Activated CD8-positive, alpha-beta memory T cell treated with anti-CD3 and anti-CD28 coated beads, Interleukin-2, amount 50 U/mL, for 24 hours (primary cell): Measurements from ENCODE around the gene ADAM10.

Source experiments
- DNase-seq: peaks from one replicate; pipeline ENCODE4 v3.0.0-alpha.2; 2020; ENCODE audit errors: extremely low read depth

Gene ADAM10

DNA sequence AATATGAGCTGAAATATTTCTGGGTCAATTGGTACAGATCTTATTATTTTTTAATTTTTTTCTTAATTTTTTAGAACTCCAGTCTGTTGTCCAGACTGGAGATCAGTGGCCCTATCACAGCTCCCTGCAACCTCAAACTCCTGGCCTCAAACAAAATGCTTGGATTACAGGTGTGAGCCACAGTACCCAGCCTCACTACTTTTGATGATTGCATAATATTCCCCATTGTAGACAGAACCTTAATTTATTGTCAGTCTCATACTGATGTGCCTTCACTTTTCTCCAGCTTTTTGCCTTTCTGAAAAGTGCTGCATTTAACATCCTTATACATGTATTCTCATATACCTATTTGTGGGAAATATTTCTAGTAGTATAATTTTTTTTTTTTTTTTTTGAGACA is 172.8 kb downstream of the ADAM10 start:
- DNase-seq, result no peak

DNA sequence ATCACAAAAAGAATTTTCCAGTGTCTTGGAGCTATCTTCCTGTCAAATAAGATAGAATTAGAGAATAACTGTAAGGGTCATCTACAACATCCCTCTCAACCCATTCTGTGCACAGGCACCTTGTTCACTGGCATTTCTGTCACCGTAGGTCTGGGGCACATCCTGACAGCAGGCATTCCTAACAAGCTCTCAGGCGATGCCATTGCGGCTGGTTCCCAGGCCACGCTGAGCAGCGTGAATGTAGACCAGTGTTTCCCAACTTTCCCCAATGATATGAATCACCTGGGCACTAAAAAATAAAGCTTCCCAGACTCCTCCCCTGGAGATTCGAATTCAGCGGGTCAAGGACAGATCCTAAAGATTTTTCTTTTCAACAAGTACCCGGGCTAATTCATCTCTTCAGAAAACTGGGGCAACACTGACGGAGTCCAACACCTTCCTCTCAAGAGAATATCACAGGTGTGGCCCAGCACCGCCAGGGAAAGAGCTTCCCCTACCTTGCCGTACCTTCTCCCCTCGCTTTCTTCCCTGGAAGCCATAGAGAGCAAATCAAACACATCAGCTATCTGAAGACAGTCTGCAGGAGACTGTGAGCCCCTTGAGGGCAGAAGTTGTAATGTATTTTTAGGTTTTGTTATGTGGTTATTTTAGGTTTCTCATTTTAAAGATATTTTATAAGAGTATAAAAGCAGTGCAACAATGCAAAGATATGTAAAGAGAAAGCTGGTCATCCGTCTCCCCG is 174.3 kb downstream of the ADAM10 start:
- no peak for DNase-seq

DNA sequence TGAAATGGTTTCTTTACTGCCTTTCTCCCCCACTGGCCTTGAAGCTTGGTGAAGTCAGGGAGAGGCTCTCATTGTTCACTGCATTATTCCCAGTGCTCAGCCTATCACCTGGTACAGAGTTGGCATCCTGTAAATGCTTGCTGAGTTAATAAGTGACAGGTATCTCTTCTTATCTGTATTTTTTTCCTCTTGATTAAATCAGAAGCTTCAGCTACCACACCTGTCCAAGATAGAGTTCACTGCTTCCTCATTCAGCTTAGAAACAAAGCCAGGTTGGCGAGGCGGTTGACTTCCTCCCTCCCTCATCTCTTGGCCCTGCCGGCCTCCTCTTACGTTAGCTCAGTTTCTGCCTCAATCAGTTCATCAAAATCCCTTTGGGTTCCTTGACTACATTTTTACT is 174.9 kb downstream of the ADAM10 start:
- no peak for DNase-seq

DNA sequence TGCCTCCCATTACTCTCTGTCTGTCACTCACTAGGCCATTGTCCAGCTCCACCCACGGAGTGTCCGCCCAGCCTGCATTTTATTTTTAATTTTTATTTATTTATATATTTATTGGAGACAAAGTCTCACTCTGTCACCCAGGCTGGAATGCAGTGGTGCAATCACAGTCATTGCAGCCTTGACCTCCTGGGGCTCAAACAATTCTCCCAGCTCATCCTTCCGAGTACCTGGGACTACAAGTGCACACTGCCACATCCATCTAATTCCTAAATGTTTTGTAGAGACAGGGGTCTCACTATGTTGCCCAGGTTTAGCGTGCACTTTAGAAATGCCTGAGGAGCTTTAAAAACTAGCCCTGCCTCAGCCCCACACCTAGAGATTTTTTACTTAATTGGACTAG is 176.2 kb downstream of the ADAM10 start:
- no peak for DNase-seq

DNA sequence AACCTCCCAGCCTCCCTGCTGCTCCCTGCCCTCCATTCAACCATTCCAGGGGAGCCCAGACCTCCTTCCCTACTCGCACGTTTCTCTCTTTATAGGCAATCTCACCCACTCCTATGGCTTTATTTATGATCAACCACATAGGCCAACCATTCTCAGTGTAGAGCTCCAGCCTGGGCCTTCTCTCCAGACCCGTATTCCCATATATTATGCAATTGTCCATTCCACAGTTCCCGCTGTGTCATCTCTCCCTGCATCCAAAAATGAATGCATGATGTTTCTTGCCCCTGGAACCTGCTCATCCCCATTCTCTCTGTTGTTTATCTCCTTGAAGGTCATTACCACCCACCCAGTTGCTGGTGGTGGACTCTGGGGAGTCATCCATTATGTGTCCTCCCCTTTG is 177.0 kb downstream of the ADAM10 start:
- DNase-seq, result no peak

DNA sequence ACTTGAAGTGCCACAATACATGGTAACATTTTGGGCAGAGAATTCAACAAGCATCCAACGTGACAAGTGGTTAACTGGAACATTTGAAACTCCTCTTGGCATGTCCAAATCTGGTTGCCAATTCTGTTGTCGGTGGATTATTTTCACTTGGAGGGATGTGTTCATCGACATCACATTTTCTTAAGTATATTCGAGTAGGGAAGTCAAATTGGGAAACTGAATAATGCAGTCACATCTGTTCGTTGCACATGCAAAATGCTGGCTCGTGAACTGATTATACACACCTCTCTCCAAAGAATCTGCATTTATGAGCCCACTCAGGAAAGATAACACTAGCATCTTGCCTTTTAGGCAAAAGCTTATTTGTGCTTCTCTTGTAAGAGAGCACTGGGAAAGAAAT is 178.0 kb downstream of the ADAM10 start:
- DNase-seq, result no peak

DNA sequence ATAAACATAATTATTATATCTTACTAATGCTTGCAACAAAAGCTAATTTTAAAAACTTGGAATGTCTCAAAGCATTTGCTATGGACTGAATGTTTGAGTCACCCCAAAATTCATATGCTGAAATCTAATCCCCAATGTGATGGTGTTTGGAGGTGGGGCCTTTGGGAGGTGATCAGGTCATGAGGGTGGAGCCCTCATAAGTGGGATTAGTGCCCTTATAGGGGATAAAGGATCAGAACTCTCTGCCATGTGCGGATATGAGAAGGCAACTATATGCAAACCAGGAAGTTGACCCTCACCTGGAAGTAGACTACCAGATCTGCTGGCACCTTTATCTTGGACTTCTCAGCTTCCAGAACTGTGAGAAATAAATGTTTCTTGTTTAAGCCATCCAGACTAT is 180.1 kb downstream of the ADAM10 start:
- DNase-seq, result no peak

DNA sequence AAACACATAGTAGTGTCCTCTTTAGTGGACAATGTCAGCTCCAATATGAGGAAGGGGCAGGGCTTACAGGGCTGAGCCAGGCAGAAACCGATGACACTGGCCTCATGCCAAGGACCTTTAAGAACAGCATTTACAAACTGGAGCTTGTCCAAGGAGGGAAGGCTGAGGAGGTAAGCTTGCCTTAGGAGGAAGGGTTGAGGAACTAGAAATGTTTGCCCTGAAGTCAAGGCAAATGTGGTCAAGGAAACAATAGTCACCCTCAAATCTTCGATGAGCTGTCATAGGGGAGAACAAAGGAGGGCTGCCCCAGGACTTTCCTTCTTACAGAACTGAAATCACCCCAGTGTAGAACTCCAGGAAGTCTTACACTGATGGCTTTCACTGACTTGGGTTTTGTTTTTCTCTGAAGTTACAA is 181.3 kb downstream of the ADAM10 start:
- no peak for DNase-seq

DNA sequence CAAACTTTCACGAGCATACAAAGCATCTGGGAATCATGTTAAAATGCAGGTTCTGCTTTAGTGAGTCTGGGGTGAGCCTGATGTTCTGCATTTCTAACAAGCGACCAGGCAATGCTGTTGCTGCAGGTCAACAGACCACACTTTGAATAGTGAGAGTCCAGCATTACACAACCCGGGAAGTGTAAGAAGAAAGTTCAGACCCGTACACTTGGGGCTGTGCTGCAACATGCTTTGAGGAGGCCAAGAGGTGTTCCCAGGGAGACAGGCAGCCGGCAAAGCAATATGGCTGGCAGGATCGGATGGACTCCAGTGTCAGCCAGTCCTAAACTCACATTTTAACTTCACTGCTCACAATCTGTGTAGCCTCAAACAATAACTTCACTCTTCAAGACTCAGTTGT is 183.5 kb downstream of the ADAM10 start:
- DNase-seq, result no peak

DNA sequence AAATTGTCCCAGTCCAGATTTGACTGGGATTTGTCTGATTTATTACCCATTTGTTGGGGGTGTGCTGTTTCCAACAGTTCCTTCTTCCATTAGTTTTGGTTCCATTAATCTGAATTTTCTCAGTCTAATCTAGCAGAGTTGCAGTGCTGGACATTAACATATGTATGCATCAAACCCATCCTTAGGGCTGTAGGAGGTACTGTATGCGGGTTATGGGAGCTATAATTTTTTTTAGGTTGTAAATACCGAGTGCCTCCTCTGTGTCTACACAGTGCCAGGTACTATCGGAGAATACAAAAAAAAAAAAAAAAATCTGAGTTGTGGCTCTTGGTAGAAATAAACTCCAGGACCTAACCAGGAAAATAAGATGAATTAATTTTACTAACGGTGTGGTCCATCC is 183.9 kb downstream of the ADAM10 start:
- DNase-seq, result no peak

DNA sequence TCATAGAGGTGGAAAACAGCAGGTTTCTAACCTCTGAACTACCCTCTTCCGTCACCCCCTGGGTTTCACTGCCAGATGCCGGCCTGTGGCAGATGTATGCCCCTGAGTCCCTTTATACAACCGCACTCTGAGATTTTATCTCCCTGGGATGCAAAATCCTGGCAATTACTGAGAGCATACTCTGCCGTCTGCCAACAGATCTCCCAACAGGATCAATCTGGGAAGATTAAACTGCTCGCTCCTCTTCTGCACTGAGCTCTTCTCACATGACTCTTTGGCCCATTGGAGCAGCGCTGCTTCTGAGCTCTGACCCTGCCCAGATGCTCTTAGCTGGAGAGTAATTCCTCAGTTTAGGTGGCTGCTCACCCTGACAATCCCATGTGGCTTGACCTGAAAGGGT is 184.5 kb downstream of the ADAM10 start:
- no peak for DNase-seq

DNA sequence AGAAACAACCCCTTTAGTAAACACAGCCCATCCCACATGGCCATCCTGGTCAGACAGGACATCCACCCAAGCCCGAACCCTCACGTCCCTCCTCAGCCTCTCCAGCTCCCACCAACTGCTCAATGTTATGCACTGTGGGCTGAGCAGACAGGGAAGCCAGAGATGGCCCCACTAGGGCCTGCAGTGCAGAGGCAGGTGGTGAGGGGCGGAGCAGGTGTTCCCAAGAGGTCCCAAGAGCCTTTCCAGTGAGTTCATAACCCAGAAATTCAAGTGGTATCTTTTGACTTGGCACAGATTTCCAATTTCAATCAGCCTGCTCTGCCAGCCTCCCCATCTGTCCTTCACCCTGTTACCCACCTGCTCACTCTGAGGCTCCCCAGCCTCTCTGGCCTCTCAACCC is 187.4 kb downstream of the ADAM10 start:
- no peak for DNase-seq

DNA sequence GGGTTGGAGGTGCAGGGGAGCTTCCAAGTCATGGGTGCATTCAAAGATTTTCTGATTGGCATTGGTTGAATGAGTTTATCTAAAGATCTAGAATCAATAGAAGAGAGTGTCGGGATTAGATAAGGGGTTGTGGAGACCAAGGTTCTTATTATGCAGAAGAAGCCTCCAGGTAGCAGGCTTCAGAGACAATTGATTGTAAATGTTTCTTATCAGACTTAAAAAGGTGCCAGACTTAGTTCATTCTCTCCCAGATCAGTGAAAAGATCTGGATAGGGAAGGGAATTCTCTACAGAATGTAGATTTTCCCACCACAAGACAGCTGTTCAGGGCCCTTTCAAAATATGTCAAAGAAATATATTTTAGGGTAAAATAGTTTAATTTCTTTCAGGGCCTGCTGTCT is 188.2 kb downstream of the ADAM10 start:
- no peak for DNase-seq

DNA sequence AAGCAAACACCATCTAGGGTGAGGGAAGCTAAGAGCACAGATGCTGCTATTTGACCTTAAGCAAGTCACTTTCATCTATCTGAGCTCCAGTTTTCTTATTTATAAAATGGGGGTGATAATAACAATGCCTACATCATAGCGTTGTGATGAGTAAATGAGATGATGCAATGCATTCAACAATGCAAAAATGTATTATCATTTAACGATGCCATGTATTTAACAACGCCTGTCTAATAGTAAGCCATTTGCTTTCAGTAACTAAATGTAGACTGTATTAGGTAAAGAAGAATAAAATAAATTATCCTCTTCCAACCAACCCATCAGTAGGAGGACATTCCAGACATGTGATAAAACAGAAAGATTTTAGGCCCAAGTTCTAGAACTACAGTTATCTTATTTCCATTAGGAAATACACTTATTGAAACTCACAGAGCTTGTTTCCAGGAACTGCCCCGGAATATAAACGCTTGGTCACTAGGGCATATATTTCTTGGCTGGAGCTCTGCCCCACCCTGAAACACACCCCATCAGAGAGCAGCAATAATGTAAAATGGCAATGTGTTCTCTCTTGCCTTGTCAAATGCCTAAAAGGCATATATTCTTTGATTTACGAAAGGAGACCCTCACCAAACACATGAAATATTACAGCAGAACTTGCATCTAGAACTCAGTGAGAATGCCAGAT is 189.5 kb downstream of the ADAM10 start:
- DNase-seq, result no peak

DNA sequence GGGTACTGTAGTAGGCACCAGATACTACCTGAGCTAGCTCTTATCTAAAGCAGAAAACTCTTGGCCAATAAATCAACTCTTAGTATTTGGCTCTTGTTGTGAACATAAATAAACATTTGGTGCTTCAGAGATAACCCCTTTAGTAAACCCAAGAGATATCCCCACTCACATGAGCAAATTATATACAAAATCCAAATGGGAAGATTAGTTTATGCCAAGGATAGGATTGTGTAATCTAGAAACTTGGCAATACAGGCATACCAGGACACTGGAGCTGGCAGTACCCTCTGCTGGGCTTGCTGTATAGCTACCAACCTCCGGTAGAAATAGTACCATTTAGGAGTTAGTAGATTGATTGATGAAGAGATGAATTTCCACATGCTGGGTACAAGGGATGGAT is 190.7 kb downstream of the ADAM10 start:
- no peak for DNase-seq

DNA sequence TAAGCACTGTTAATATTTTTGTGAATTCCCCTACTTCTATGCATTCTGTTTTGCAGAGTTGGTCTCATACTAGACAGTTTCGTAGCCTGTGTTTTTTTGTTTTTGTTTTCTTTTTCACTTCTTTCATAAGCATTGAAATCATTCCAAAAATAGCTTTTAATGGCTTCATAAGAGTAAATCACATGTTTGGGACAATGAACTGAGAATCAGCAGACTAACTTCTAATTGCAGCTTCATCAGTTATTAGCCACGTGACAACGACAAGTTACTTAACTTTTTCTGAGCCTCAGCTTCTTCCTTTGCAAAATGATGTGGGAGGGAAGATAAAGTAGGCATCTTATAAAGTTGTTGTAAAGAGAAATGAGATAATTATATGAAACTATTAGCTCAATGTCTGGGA is 193.0 kb downstream of the ADAM10 start:
- no peak for DNase-seq

DNA sequence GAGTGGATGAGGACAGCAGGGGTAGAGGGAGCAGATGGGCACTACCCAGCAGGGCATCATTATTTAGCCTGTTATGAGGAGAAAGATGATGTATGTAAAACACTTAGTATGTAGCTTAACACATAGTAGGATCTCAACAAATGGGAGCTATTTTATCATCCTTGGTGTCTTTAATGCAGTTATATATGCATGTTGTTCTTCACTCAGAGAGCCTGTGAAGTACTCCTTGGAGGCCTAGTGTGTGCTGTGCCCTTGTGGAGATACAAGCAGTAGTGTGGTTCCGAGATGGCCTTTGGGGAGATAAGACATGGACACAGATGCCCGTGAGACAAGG is 193.5 kb downstream of the ADAM10 start:
- no peak for DNase-seq

DNA sequence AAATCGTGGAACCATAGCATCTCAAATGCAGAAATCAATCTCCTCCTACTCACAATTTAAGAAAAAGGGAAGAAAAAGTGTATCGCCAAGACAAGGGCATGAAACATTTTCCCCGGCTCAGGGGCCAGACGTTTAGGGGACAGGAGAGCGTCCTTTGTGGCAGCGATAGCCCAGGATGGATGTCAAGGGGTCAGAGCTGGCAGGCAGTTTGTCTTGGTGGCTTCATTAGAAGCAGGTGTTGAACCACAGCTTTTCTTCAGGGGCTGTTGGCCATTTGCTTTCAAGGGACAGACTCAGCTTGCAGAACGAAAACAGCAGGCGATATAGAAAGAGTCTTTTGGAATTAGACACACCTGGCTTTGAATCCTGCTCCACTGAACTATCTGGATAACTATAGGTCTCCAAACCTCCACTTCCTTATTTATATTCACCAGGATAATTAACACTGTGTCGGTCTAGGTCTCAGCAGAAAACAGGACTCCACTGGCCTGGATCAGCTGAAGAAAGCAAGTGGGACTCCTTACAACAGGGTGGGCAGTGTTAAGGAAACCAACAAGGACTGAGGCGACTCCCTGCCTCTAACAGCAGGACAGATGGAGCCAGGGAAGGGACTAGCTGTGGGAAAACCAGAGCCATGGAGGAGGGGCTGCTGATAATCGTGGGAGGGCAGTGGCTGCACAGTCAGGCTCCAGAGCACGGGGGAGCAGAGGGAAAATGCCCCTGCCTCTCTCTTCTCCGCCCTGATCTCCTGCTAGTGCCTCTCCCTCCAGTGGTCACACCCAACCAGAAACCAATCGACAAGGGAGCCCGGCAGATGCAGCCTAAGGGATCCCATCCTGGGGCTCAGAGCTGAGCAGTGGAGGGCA is 194.1 kb downstream of the ADAM10 start:
- DNase-seq, result no peak

DNA sequence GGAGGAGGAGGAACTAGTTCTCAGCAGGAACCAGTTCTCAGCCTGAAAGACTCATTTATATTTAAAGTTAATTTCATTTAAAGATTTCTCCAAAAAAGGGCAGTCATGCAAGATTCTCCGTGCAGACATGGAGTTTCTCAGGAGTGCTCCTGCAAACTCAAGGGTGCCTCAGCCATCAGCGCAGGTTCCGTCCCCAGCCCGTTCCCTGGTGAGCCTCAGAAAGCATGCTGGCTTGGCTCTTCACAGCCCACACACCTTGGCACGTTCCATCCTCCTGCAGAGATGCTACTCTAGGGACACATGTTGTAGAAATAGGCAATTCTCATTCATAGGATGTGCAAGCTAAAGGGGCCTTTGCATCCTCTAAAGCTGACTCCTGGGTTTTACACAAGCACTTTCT is 194.7 kb downstream of the ADAM10 start:
- DNase-seq, result no peak

DNA sequence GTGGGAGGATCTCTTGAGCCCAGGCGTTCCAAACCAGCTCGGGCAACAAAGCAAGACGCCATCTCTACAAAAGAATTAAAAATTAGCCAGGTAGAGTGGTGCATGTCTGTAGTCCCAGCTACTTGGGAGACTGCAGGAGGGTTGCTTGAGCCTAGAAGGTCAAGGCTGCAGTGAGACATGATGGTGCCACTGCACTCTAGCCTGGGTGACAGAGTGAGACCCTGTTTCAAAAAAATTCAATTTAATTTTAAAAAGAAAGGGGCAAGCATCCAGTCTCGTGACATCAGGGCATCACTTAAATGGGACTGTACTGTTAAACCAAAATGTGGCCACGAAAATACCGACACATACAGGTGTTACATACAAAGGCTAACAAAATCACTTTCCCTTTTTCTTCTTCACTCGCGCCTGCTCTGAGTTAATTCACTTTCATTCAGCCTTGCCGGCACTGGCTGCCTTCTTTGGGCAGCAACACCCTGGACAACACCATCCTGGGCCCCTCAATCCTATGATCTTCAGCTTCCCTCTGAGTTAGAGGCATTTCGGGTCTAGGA is 196.1 kb downstream of the ADAM10 start:
- DNase-seq, result no peak

DNA sequence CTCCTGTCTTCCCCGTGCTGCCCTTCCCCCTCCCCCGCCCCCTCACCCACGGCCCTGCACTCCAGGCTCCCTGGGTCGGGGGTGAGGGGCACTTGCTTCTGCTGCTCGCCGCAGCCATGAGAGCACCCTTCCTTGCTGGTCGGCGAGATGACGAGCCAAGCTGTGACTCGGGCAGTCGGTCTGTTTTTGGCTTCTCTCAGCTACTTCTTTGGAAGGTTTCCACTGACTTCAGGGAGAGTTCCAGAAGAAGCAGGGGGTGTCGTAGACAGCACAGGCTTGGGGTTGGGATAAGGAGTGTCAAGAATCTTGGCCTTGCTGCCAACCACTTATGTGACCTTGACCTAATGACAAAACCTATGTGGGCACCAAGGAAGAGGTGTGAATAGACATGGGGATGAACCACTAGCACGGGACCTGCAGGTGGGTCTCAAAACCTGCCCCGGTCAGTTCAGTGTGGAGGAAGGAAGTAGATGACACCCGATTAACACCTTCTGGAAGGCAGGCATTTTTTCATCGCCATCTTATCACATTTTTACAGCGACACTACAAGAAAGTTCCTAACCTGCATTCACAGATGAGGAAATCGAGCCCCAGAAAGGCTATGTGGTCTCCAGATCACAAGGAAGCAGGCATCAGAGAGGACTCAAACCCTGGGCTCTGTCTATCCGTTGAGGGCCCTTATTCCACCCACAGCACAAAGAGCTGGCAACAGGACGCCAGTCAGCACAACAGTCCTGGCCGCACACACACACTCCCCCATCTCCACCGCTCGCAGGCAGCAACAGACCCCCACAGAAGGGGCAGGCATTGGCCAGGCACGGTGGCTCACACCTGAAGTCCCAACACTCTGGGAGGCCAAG is 196.8 kb downstream of the ADAM10 start:
- no peak for DNase-seq
